Measurements from ENCODE around the gene SPCS1.
"Not testable (repeated sequence)": the region's sequence is repeated elsewhere in the genome, so short reads cannot be mapped to it uniquely, and the experiment has no call there.

Gene SPCS1

DNA sequence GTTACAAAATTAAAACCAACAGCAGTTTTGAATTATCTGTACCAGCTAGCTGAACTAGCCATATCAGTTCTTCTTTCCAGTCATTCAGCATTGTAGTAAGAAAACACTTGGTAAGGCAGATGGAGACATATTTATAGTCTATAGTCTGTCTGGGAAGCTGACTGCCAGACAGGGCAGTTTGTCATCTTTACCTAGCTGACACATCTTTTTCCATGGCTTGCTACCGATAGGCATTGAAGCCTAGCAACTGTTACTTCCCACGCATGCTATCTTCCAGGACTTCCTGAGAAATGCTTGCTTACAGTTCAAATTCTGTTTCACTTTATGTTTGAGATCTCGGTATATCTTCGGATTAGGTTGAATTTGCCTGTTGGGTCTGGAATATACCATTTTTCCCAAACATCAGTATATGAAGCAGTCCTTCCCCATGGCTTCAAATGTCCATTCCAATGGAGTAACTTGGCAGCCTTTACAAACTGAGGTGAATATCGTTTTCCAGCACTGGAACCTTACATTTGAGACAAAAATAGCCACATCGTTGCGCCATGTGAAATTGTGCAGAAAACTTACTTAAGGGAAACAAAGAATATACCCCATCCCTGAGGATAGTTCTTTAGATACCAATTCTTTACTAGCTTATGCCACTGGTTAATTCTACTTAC lies 11.2 kb upstream of the SPCS1 start:
- DNase-seq (ENCODE audit: low spot score): no peak

DNA sequence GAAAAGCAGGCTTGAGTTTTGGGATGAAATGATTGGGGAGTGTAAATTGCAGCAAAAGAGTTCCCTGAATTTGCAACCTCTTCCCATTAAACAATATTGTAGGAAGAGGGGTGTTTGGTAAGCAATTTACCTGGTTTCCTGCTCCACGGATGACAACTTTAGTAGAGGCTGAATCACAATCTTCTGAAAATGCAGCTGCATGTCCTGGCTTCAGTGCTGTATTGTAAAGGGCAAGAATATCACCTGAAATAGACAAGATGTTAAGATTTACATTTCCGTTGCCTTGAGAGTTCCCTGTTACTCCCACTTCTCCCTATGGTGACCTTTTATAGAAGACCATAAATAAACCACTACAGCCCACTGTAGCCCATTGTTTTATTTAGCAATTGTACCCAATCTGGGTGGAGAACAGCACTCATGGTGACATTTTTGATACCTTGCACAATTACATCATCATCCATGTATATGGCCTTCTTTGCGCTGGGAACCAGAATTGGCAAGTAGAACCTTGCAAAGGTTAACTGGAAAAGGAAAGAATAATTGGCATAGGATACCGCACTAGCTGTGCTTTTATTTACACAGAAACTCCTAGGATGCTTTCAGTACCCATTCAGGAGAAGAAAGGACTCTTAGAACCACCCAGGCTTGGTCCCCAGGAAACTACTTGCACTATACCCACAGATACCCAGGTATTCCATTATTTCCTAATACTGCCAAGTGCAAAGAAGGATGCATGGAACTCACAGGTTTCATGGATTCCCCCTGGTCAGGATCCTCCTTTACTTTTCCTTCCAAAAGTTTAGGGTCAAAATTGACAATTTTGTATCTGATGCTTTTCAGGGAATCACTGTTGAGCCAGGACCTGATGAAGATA lies 9.9 kb upstream of the SPCS1 start:
- DNase-seq (ENCODE audit: low spot score): no peak

DNA sequence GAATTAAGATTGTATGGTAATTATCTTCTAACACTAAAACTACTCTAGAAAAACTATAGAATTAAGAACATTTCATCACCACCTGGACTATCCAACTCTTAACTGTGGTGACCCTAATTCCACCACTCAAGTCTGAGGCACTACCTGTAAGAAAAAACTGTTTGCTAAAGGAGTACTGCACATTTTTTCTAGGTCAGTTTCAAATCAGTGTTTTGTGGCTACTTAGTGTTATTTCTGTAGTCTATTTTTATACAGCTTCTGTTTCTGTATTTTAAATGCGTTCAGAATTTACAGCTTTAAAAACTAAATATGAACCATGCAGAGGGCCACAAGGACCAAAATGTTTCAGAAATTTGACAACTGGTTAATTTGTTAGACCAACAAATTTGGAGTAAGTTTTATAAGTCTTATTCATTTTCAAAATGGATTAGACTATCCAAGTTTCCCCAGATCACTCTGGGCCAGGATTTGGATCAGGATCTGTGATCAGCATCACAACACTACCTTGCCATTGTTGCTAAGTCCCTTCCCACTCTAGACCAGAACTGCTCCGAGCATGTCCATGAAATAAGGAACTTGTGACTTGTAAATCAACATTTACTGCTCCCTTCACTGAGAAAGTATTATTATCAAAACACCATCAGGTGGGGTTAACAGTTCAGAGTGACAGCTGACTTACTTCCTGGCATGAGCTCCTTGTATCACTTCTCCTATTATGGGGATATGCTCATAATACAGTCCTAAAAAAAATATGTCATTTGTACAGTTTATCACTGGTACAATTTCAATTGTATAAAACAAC lies 8.9 kb upstream of the SPCS1 start:
- DNase-seq (ENCODE audit: low spot score): no peak

DNA sequence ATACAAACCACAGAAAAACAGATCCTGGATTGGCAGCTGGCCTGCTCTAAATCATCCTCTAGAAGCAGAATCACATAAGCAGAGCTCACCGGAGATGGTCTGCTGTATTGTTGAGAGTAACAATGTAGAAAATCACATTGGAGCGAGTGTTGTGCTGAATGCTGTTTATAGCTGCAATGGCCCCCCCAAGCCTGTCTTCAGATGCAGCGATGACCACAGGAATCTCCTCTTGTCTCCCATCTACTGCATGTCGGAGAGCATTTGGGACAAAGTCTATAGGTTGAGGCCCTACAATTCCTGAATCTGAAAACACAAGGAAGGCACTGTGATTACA lies 8.3 kb upstream of the SPCS1 start:
- no peak for DNase-seq (ENCODE audit: low spot score)

DNA sequence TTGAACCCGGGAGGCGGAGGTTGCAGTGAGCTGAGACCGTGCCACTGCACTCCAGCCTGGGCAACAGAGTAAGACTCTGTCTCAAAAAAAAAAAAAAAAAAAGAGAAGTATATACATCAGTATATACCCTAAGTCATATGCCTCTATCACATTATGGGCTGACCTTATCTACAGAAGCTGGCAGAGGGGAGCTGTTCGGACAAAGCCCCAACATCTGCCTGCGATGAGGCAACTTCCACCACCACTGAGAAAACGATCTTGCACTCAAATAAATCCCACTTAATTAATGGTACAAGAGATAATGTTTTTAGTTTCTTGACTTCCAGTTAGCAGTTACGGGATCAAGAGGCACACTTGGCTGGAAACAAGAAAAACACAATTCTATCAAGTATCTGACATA lies 2.6 kb upstream of the SPCS1 start:
- no peak for DNase-seq (ENCODE audit: low spot score)

DNA sequence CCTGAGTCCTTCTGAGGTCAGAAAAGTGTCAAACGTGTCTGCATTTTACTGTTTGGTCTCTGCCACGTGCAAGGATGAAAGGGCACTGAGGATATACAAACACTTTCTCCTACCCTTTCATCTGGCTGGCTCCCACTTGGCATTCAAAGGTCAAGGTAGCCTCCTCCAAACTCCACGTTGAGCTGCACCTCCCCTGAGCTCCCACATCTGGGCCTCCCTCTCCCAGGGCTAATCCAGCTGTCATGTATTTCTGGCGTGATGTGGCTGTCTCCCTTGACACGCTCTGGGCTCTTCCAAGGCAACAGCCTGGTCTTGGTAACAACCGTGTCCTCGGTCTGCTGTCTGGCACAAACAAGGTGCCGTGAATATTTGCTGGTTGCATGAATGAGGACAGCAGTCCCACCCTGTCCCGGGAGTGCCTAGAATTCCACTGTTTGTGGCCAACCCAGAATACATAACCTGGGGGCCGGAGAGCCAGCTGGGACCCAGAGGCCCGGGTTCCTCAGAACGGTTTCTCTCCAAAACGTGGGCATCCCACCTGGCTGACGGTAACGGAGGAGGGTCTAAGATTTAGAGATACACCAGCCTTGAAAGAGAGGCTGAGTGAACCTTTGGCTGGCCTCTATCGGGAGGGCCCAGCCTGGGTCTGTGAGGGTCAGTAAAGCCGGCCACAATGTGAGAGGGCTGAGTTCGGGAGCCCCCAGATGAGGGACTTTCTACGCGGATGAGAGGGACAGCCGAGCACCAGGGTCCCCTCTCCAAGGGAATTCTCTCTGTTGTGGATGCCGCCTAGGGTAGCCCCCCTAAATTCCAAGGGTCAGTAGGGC lies 1.1 kb upstream of the SPCS1 start:
- peak; percentile 51 for DNase-seq (ENCODE audit: low spot score)

DNA sequence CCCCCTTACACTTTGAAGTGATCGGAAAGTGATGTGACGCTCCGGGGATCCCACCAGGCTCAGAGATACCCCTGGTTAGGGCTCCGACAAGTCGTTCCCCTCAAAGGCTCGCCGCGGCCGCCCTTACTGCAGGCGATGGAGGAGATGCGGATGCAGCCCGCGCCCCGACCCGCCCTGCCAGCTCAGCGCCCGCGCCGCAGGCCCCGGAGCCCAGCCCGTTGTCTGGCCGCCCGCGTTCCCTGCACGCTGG lies 543 bp upstream of the SPCS1 start:
- no peak for DNase-seq (ENCODE audit: low spot score)

DNA sequence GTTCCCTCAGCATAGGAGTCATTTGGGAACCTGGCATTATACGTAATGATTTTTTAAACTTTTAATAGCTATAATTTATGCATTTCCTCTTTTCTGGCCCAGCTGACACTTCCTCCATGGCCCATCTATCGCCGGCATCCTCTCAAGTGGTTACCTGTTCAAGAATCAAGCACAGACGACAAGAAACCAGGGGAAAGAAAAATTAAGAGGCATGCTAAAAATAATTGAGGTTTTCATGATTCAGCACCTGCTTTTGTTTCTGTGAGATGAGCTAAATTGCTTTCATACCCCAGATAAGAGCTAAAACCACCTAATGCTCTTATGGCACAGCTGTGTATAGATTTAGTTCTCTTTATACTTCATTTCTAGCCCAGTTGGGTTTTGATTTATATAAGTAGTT lies 1.7 kb downstream of the SPCS1 start:
- DNase-seq (ENCODE audit: low spot score): no peak

DNA sequence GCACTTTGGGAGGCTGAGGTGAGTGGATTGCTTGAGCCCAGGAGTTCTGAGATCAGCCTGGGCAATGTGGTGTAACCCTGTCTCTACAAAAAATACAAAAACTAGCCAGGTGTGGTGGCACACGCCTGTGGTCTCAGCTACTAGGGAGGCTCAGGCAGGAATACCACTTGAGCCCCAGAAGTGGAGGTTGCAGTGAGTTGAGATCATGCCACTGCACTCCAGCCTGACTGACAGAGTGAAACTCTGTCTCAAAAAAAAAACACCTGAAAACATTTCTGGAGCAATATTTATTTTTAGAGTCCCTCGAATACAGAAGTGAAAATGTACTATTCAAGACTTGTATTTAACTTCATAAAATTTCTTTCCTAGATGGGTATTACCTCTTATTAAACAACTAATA lies 4.6 kb downstream of the SPCS1 start:
- no peak for DNase-seq (ENCODE audit: low spot score)

DNA sequence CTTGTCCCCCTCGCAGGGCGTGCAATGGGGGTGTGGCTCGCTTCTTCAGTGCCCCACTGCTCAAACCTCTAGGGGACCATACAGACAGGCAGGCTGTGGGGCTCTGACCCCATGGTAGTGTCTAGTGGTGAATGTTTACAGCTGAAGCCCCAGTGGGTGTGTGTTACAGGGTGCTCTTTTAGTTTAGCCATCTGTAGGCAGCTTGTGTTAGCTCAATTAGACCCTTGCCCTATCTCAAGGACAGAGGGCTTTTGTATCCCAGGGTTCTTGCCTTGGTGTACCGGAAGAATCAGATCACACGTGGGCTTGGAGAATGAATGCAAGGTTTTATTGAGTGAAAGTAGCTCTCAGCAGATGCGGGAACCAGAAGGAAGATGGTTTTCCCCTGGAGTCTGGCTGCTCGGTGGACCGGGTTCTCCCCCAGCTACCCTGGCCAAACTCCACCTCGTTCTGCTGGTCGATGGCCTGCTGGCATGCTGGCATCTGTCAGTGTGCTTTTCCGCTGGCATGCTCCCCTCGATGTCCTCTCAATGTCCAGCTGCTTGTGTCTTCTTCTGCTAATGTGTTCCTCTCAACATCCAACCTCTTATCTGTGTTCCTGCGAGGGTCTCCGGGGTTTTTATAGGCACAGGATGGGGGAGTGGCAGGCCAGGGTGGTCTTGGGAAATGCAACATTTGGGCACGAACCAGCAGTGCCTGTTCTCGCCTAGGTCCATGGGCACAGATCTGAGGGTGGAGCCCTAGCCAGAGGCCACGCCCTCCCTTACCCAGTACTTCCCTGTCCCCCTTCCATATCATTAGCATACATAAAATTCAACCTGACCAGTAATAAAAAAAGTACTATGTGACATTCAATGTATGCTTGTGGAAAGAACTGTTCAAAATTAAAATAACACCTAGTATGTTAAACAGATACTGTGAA lies 6.6 kb downstream of the SPCS1 start:
- DNase-seq (ENCODE audit: low spot score): no peak

DNA sequence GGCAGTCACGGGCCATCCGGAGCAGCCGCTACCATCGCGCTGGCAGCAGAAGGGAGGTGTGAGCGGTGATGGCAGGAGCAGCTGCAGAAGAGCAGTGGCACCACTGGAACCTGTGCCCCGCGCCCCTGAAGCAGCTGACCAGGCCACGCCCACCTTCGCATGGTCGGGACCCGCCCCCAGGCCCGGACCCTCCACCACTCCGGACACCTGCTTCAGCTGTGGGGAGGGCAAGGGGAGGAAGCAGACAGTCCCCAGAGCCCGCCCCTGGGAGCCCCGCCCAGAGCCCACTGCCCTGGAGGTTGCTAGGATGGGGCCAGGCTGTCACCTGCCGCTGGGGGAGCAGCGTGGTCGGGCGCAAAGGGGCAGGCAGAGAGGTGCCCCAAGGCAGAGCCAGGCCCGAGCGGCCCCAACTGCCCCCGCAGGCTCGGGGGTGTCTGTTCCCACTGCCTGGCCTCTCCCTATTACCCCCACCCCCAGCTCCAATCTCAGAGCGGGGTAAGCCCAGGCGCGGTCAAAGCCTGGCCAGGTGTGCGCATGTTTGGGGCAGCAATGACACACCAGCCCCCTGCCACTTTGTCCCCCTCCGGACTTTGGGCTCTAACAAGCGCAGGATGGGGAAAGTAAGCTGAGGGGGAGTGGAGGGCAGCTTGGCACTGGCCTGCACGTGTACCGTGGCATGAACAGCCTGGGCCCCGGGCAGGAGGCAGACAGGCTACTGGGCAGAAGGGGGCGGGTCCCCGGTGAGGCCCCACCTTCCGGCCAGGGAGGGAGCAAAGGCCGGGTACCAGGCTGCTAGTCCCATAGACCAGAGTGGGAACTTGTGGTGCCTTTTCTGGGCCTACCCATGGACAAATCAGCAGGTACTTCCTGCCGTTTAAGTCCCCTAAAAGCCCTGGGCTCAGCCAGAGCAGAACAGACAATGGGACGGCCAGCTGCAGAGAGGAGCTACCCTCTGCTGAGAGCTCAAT lies 8.7 kb downstream of the SPCS1 start:
- DNase-seq (ENCODE audit: low spot score): no peak

DNA sequence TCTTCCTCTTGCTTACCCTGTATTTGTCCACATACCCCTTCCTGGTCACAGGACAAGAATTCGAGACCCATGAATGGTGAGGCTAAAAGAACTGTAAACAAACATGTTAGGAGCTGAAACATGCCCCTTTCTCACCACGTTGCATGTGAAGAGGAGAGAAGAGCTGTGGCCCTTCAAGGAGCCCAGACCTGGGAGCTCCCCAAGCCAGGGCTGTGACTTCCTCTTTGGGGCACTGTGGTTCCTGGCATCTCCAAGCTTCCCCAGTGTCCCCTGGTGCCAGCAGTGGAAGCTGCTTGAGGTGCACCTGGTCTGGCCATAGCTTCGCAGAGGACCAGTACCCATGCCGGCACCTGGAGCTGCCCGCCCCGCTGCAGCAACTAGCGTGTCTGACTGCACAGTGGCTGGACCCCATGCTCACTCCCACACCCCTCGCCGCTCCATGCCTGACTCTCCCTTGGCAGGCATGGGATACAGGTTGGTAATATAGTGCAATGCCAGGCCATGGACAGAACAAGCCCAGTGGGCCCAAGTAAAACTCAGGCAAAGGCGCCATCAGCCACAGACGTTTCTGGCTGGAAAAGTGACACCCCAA lies 9.9 kb downstream of the SPCS1 start:
- DNase-seq (ENCODE audit: low spot score): no peak

DNA sequence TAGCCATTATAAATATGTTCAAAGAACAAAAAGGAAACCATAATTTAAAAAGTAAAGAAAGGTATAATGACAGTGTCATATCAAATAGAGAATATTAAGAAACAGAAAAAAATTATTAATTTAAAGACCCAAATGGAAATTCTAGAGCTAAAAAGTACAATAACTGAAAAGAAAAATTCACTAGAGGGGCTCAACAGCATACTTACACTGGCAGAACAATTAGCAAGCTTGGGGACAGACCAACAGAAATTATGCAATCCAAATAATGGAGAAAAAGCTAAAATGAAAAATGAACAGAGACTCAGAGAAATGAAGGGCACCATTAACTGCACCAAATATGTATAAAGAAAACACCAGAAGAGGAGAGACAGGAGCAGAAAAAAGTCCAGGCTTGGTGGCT lies 13.7 kb downstream of the SPCS1 start:
- no peak for DNase-seq (ENCODE audit: low spot score)

DNA sequence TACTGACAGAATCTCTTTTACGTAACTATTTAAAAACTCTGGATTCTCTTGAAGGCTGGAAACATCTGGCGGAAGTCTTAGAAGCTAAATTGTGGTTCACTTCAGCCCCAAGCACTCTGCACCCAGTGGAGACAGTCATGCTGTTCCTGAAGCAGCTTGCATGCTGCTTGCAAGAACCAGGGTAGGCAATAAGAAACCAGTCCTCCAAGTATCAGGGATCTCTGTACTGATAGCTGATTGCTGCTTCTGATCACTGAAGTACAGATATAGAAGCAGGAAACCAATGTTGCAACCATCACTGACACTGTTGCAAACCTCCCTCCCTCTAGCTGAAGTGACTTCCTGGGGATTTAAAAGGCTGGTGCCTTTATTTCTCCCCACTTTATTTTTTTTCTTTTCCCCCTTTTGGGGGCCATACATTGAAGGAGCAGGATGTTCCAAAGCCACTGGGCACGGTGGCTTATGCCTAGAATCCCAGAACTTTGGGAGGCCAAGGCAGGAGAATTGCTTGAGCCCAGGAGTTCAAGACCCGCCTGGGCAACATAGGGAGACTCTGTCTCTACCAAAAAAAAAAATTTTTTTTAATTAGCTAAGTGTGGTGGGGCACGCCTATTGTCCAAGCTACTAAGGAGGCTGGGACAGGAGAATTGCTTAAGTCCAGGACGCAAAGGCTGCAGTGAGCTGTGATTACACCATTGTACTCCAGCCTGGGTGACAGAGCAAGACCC lies 15.3 kb downstream of the SPCS1 start:
- no peak for DNase-seq (ENCODE audit: low spot score)

DNA sequence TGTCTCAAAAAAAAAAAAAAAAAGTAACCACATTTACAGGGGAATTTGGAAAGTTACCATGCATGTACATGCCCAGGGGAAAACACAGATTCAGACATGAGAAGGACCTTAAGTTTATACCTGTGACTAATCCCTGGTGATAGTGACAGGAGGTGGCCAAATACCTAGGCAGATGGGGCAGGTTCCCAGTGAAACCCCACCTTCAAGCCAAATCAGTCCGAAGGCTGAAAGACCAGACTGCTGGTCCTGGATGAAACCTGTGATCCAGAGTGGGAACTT lies 15.8 kb downstream of the SPCS1 start:
- no peak for DNase-seq (ENCODE audit: low spot score)

DNA sequence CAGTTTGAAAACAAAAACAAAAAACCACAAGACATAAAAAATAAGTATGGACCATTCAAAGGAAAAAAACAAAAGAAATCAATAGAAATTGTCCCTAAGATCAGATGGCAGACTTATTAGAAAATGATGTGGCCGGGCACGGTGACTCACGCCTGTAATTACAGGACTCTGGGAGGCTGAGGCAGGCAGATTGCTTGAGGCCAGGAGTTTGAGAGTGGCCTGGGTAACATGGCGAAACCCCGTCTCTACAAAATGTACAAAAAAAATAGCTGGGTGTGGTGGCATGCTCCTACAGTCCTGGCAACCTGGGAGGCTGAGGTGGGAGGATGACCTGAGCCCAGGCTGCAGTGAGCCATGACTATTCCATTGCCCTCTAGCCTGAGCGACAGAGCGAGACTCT lies 16.6 kb downstream of the SPCS1 start:
- no peak for DNase-seq (ENCODE audit: low spot score)

DNA sequence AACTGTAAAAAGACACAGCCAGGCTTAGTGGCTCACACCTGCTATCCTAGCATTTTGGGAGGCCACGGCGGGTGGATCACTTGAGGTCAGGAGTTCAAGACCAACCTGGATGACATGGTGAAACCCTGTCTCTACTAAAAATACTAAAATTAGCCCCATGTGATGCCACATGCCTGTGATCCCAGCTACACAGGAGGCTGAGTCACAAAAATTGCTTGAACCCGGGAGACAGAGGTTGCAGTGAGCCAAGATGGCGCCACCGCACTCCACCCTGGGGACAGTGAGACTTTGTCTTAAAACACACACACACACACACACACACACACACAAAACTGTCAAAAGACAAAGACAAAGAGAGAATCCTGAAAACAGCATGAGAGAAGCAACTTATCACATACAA lies 18.0 kb downstream of the SPCS1 start:
- DNase-seq (ENCODE audit: low spot score): no peak

DNA sequence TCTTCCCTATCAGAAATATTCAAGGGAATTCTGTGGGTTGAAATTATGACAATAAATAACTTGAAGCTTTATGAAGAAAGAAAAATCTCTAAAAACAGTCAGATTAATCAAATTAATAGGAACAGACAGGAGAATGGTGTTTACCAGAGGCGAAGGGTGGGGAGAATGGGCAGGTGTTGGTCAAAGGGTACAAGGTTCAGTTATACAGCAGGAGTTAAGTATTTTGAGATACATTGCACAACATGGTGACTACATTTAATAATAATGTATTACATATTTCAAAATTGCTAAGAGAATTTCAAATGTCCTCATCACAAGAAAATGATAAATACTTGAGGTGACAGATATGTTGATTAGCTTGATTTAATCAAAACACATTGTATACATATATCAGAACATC lies 18.6 kb downstream of the SPCS1 start:
- no peak for DNase-seq (ENCODE audit: low spot score)

DNA sequence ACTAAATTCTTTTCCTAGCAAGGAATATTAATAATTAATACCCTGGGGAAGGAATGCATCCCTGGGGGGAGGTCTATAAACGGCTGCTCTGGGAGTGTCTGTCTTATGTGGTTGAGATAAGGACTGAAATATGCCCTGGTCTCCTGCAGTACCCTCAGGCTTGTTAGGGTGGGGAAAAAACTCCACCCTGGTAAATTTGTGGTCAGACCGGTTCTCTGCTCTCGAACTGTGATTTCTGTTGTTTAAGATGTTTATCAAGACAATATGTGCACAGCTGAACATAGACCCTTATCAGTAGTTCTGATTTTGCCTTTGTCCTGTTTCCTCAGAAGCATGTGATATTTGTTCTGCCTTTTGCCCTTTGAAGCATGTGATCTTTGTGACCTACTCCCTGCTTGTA lies 22.8 kb downstream of the SPCS1 start:
- not testable (repeated sequence) for DNase-seq (ENCODE audit: low spot score)
